Astrocyte (in vitro differentiated cells and primary cell): ENCODE measurements around the gene IKBKE. TPM values are rescaled to one million over a fixed set of nuclear protein-coding genes. Genes with fewer than 3 reads are reported as not detected.

Experiments used
- DNase-seq: peaks from one replicate; pipeline ENCODE4 v3.0.0-alpha.2; 2010; ENCODE audit warnings: low read depth
- FAIRE-seq: peaks from 2 replicates; lab custom pipeline; 2011; peaks lifted over from hg19 to GRCh38; lab: Jason Lieb, UNC
- H2AFZ ChIP-seq: 2 replicates; pipeline ENCODE4 v1.6.0; 2012; ENCODE audit warnings: low read depth, low read length, inconsistent platforms
- H3K27ac ChIP-seq: 2 replicates; pipeline ENCODE4 v1.5.1; 2011; ENCODE audit warnings: low read depth, low read length, inconsistent platforms
- H3K27me3 ChIP-seq: 2 replicates; pipeline ENCODE4 v1.6.0; 2011; ENCODE audit warnings: low read length, inconsistent platforms; ENCODE audit not compliant: insufficient read depth
- H3K36me3 ChIP-seq: 2 replicates; pipeline ENCODE4 v1.5.1; 2011; ENCODE audit warnings: low read length, inconsistent platforms; ENCODE audit not compliant: insufficient read depth
- H3K4me1 ChIP-seq: 2 replicates; pipeline ENCODE4 v1.5.1; 2011; ENCODE audit warnings: low read length, inconsistent platforms; ENCODE audit not compliant: insufficient read depth
- H3K4me2 ChIP-seq: 2 replicates; pipeline ENCODE4 v1.6.0; 2012; ENCODE audit warnings: low read length, inconsistent platforms
- H3K4me3 ChIP-seq: 2 replicates; pipeline ENCODE4 v1.5.1; 2011; ENCODE audit warnings: low read depth, mild to moderate bottlenecking, low read length, inconsistent platforms; ENCODE audit not compliant: insufficient read depth
- H3K79me2 ChIP-seq: 2 replicates; pipeline ENCODE4 v1.6.0; 2012; ENCODE audit warnings: mild to moderate bottlenecking, low read length, inconsistent platforms; ENCODE audit not compliant: insufficient read depth
- H3K9ac ChIP-seq: 2 replicates; pipeline ENCODE4 v1.6.0; 2012; ENCODE audit warnings: mild to moderate bottlenecking, low read length, inconsistent platforms
- H3K9me3 ChIP-seq: 2 replicates; pipeline ENCODE4 v1.5.1; 2012; ENCODE audit warnings: low read depth, mild to moderate bottlenecking, low read length, inconsistent platforms; ENCODE audit not compliant: insufficient read depth
- H4K20me1 ChIP-seq: 2 replicates; pipeline ENCODE4 v1.6.0; 2012; ENCODE audit warnings: low read length, inconsistent platforms; ENCODE audit not compliant: insufficient read depth
- H3K27ac Mint-ChIP-seq: one replicate; pipeline ENCODE4 v1.8.0; 2021; ENCODE audit warnings: mild to moderate bottlenecking, mixed read lengths; ENCODE audit not compliant: unreplicated experiment
- H3K27me3 Mint-ChIP-seq: one replicate; pipeline ENCODE4 v1.8.0; 2021; ENCODE audit warnings: low read depth, mixed read lengths; ENCODE audit not compliant: unreplicated experiment
- H3K36me3 Mint-ChIP-seq: one replicate; pipeline ENCODE4 v1.8.0; 2021; ENCODE audit warnings: low read depth, mixed read lengths; ENCODE audit not compliant: unreplicated experiment
- H3K4me1 Mint-ChIP-seq: one replicate; pipeline ENCODE4 v1.8.0; 2021; ENCODE audit warnings: low read depth, mixed read lengths; ENCODE audit not compliant: unreplicated experiment
- H3K4me3 Mint-ChIP-seq: one replicate; pipeline ENCODE4 v1.8.0; 2021; ENCODE audit warnings: mild to moderate bottlenecking, moderate library complexity, mixed read lengths; ENCODE audit not compliant: unreplicated experiment
- H3K9me3 Mint-ChIP-seq: one replicate; pipeline ENCODE4 v1.8.0; 2021; ENCODE audit warnings: mild to moderate bottlenecking, mixed read lengths; ENCODE audit not compliant: unreplicated experiment
- EZH2 ChIP-seq: IDR thresholded peaks from 2 replicates; pipeline ENCODE4 v1.6.1; 2012; ENCODE audit warnings: mild to moderate bottlenecking, low read length, inconsistent platforms; ENCODE audit not compliant: insufficient read depth
- total RNA-seq: library from RNA; stranded (reverse); gene quantifications from 2 replicates; pipeline ENCODE4 v1.2.1, GENCODE V29; 2021
- TF ChIP-seq, protein P1 (sequence below): IDR thresholded peaks from 2 replicates; pipeline ENCODE4 v1.5.1; 2011; ENCODE audit warnings: low read depth, mild to moderate bottlenecking, inconsistent platforms, low read length, moderate library complexity; ENCODE audit not compliant: insufficient read depth

The IKBKE gene
- total RNA-seq, 1 donor from 2014 or later: 17.0 TPM

DNA sequence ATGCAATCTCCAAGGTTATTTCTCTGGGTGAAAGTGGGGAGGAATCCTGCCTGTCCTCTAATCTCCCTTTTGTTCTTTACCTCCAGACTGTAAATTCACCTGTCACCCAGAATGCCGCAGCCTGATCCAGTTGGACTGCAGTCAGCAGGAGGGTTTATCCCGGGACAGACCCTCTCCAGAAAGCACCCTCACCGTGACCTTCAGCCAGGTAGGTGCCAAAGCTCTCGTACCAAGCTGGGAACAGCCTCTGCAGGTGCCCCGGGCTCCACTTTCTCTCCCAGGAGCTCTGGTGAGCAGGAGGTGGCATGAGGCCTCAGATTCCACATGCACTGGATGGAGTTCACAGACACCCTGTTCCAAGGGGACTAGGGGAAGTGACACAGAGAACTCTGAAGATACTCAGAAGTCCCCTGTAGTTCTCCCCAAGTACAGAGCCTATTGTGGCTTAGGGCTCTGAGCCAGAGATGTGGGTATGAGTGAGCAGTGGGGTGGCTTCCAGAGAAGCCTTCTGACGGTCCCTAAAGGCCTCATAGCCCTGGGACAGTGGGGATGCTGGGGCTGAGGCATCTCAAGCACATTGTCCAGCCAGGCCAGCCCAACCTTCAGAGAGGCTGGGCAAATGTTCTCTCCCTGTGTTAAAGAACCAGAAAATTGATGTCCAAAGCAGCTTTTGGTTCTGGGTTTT is 68.0 kb downstream of the IKBKE start:
- peaks cover 8% of the 10 kb centered on the region for H3K4me1 Mint-ChIP-seq
- TF ChIP-seq, protein P1, sequence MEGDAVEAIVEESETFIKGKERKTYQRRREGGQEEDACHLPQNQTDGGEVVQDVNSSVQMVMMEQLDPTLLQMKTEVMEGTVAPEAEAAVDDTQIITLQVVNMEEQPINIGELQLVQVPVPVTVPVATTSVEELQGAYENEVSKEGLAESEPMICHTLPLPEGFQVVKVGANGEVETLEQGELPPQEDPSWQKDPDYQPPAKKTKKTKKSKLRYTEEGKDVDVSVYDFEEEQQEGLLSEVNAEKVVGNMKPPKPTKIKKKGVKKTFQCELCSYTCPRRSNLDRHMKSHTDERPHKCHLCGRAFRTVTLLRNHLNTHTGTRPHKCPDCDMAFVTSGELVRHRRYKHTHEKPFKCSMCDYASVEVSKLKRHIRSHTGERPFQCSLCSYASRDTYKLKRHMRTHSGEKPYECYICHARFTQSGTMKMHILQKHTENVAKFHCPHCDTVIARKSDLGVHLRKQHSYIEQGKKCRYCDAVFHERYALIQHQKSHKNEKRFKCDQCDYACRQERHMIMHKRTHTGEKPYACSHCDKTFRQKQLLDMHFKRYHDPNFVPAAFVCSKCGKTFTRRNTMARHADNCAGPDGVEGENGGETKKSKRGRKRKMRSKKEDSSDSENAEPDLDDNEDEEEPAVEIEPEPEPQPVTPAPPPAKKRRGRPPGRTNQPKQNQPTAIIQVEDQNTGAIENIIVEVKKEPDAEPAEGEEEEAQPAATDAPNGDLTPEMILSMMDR: no peak
- no peak for TF ChIP-seq EZH2

DNA sequence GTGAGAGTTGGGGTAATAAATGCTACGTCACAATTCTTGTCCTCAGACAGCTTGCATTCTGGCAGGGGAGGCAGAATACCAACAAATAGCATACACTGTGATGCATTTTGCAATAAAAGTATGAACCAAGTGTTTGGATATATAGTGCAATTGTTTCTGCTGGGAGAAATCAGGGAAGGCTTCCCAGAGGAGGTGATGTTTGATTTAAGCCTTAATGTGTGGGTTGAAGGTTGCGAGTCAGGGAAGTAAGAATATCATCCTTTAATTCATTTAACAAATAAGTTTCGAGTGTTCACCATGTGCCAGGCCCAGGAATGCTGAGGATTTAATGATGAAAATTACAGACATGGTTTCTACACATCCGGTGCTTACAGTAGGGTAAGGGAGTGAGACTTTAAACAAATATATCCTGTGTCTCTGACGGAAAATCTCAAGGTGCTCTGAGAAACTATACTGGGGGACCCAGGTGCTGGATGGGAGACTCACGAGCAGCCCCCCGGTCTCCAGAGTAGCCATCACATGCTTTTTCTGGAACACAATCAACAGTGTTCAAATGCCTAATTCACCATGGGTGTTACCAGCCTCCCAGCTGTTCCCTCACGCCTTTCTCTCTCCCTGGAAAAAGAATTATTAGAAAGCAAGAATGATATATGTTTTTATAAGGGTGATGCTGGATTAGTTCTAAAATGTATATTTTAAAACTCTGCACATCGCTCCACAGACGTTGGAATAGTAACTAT is 68.8 kb downstream of the IKBKE start:
- Mint-ChIP-seq H3K4me3 (no peak overlapping the region), H3K27ac (no peak overlapping the region)
- no peak for FAIRE-seq

More for the DNA sequence above, 68.0 kb downstream of the IKBKE start:
- no peaks in the 10 kb centered on the region for H3K36me3 ChIP-seq
- no peak overlapping the region for H3K4me3 ChIP-seq
- H3K9ac ChIP-seq: no peak overlapping the region
- no peaks in the 10 kb centered on the region for H3K79me2 ChIP-seq
- no peak for FAIRE-seq
- no peaks in the 10 kb centered on the region for H4K20me1 ChIP-seq
- H3K27ac Mint-ChIP-seq: no peak overlapping the region
- no peak for DNase-seq
- peaks cover 7% of the 10 kb centered on the region for H3K4me1 ChIP-seq
- no peak overlapping the region for H3K4me3 Mint-ChIP-seq
- no peak overlapping the region for H3K27ac ChIP-seq
- peaks cover 3% of the 10 kb centered on the region for H3K36me3 Mint-ChIP-seq
- H2AFZ ChIP-seq: no peak overlapping the region
- no peak overlapping the region for H3K4me2 ChIP-seq
- H3K27me3 ChIP-seq: peaks cover 5% of the 10 kb centered on the region
- no peaks in the 10 kb centered on the region for H3K9me3 Mint-ChIP-seq
- H3K27me3 Mint-ChIP-seq: peaks cover 75% of the 10 kb centered on the region
- H3K9me3 ChIP-seq: no peaks in the 10 kb centered on the region

More for the DNA sequence above, 68.8 kb downstream of the IKBKE start:
- no peak for DNase-seq
- H3K27me3 Mint-ChIP-seq: peaks cover 66% of the 10 kb centered on the region
- no peak for TF ChIP-seq EZH2
- TF ChIP-seq, protein P1: no peak
- H3K9ac ChIP-seq: no peak overlapping the region
- H3K27me3 ChIP-seq: peaks cover 5% of the 10 kb centered on the region
- no peaks in the 10 kb centered on the region for H3K36me3 ChIP-seq
- no peaks in the 10 kb centered on the region for H3K9me3 Mint-ChIP-seq
- peaks cover 8% of the 10 kb centered on the region for H3K4me1 Mint-ChIP-seq
- no peak overlapping the region for H2AFZ ChIP-seq
- H4K20me1 ChIP-seq: no peaks in the 10 kb centered on the region
- H3K4me1 ChIP-seq: peaks cover 7% of the 10 kb centered on the region
- H3K4me3 ChIP-seq: no peak overlapping the region
- H3K4me2 ChIP-seq: no peak overlapping the region
- no peaks in the 10 kb centered on the region for H3K9me3 ChIP-seq
- H3K79me2 ChIP-seq: no peaks in the 10 kb centered on the region
- peaks cover 3% of the 10 kb centered on the region for H3K36me3 Mint-ChIP-seq
- no peak overlapping the region for H3K27ac ChIP-seq
